Measurements from ENCODE around the gene MACROD2. TPM values are rescaled to one million over a fixed set of nuclear protein-coding genes. Genes with fewer than 3 reads are reported as not detected.

MACROD2 gene
- total RNA-seq, 1 experiment from 2014 or later, result 1.6 TPM

GRCh38 chr20:14649662-14650061 is 654.3 kb downstream of the MACROD2 start:
- no peak overlapping the region for H3K9ac ChIP-seq (ENCODE audit: extremely low read depth, insufficient read length, low read length)
- no CpG with 5 or more reads among the region's 1 CpG for WGBS (ENCODE audit: extremely low coverage, insufficient read length, low lambda C conversion rate)
- no peak overlapping the region for H3K27ac ChIP-seq (ENCODE audit: insufficient read length, low read depth, low read length)
- H3K18ac ChIP-seq (ENCODE audit: insufficient read length, low read depth, low read length), result no peak overlapping the region
- H3K4ac ChIP-seq (ENCODE audit: low read depth, low read length), result no peak overlapping the region
- no peak overlapping the region for H4K8ac ChIP-seq (replicated peaks; ENCODE audit: insufficient read length, low read depth, low read length)
- no peak overlapping the region for H4K91ac ChIP-seq (ENCODE audit: insufficient read length, low read depth, low read length)
- H4K5ac ChIP-seq (ENCODE audit: insufficient read length, low read depth, low read length), result no peak overlapping the region
- H3K23ac ChIP-seq (ENCODE audit: insufficient read length, low read depth, low read length), result no peak overlapping the region
- Mint-ChIP-seq H3K4me1 (no peaks in the 10 kb centered on the region), H3K27ac (no peak overlapping the region), H3K27me3 (ENCODE audit: low read depth) (no peaks in the 10 kb centered on the region), H3K9me3 (no peaks in the 10 kb centered on the region), H3K36me3 (ENCODE audit: insufficient read depth in 1 of 3, low read depth in 3 of 3) (no peaks in the 10 kb centered on the region), H3K4me3 (no peak overlapping the region)
- no peak overlapping the region for H3K56ac ChIP-seq (ENCODE audit: insufficient read length, low read depth, low read length)
- H3K23me2 ChIP-seq (ENCODE audit: insufficient read length, low read depth, low read length, poor library complexity, severe bottlenecking), result no peaks in the 10 kb centered on the region
- H3K79me1 ChIP-seq (ENCODE audit: insufficient read depth, low read depth, low read length, poor library complexity, severe bottlenecking), result no peaks in the 10 kb centered on the region
- H3K4me1 ChIP-seq (ENCODE audit: insufficient read depth, low read length), result no peaks in the 10 kb centered on the region
- no peak overlapping the region for H2BK5ac ChIP-seq (ENCODE audit: insufficient read length, low read length)
- H3T11ph ChIP-seq (ENCODE audit: low read length), result no peak overlapping the region
- H3K79me2 ChIP-seq (ENCODE audit: insufficient read depth, low read length), result no peaks in the 10 kb centered on the region
- no peak overlapping the region for H3K4me2 ChIP-seq (ENCODE audit: insufficient read depth, insufficient read length, low read length)
- H3K14ac ChIP-seq (ENCODE audit: insufficient read depth, low read length), result no peak overlapping the region
- TF ChIP-seq, protein P1, sequence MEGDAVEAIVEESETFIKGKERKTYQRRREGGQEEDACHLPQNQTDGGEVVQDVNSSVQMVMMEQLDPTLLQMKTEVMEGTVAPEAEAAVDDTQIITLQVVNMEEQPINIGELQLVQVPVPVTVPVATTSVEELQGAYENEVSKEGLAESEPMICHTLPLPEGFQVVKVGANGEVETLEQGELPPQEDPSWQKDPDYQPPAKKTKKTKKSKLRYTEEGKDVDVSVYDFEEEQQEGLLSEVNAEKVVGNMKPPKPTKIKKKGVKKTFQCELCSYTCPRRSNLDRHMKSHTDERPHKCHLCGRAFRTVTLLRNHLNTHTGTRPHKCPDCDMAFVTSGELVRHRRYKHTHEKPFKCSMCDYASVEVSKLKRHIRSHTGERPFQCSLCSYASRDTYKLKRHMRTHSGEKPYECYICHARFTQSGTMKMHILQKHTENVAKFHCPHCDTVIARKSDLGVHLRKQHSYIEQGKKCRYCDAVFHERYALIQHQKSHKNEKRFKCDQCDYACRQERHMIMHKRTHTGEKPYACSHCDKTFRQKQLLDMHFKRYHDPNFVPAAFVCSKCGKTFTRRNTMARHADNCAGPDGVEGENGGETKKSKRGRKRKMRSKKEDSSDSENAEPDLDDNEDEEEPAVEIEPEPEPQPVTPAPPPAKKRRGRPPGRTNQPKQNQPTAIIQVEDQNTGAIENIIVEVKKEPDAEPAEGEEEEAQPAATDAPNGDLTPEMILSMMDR (conservative IDR thresholded peaks at IDR 0.05), result no peak
- H2BK120ac ChIP-seq (ENCODE audit: low read depth, low read length, poor library complexity, severe bottlenecking), result no peak overlapping the region
- H2AFZ ChIP-seq (ENCODE audit: low read length), result no peak overlapping the region
- H2BK15ac ChIP-seq (ENCODE audit: low read depth, low read length), result no peak overlapping the region
- no peak overlapping the region for H2BK12ac ChIP-seq (ENCODE audit: insufficient read length, low read depth, low read length)
- no peak overlapping the region for H2AK5ac ChIP-seq (ENCODE audit: insufficient read length, low read length)
- no peak for DNase-seq
- H3K27me3 ChIP-seq (ENCODE audit: insufficient read depth, low read length), result no peaks in the 10 kb centered on the region
- no peaks in the 10 kb centered on the region for H3K9me3 ChIP-seq (ENCODE audit: control insufficient read depth, low read depth, low read length)
- H4K20me1 ChIP-seq (ENCODE audit: control insufficient read depth, insufficient read depth, insufficient read length), result no peaks in the 10 kb centered on the region
- no peak overlapping the region for H2BK20ac ChIP-seq (ENCODE audit: low read depth, low read length, poor library complexity, severe bottlenecking)

Measured in H9 (cell line).